IMR-90 (cell line): ENCODE data around the gene MRPL34. TPM values are rescaled to one million over a fixed set of nuclear protein-coding genes. Genes with fewer than 3 reads are reported as not detected.
A peak's percentile ranks its signal among the peaks of the same experiment; 100 is the strongest.

Experiments used
- ATAC-seq: fragments of 200-7000 bp; cut with Tn5 transposase; 2 replicates; pipeline ENCODE4 v1.9.1; 2020; ENCODE audit warnings: low read depth, mild to moderate bottlenecking, moderate library complexity
- BruUV-seq: library from RNA; stranded (reverse); fragments of 400-500 nt; replicated peaks from 2 replicates; lab custom pipeline; 2021; lab: Mats Ljungman, UMichigan
- CTCF ChIA-PET: fragments of 300-600 bp; formaldehyde crosslinking; extraction: SDS; loops from one replicate; lab custom pipeline; 2021; ENCODE audit warnings: antibody characterized with exemption; lab: Yijun Ruan, JAX
- POLR2A ChIA-PET: fragments of 300-600 bp; sonication (Branson Sonifier 250); formaldehyde crosslinking; loops from one replicate; lab custom pipeline; 2022; ENCODE audit warnings: antibody characterized with exemption; ENCODE audit not compliant: unreplicated experiment; lab: Charles Lee
- DNase-seq: peaks from one replicate; pipeline ENCODE4 v3.0.0; 2013
- H2AFZ ChIP-seq: replicated peaks from 2 replicates; pipeline ENCODE3; 2013; ENCODE audit warnings: low read length, mild to moderate bottlenecking; ENCODE audit not compliant: poor library complexity
- H2AK5ac ChIP-seq: 2 replicates; pipeline ENCODE4 v1.6.1; 2013; ENCODE audit warnings: low read depth, low read length, inconsistent platforms
- H2AK9ac ChIP-seq: replicated peaks from 2 replicates; pipeline ENCODE3; 2013; ENCODE audit warnings: mild to moderate bottlenecking, low read depth, low read length, moderate library complexity; ENCODE audit not compliant: poor library complexity
- H2BK120ac ChIP-seq: 2 replicates; pipeline ENCODE4 v1.6.1; 2013; ENCODE audit warnings: low read depth, low read length, inconsistent platforms
- H2BK15ac ChIP-seq: 3 replicates; pipeline ENCODE4 v1.6.1; 2013; ENCODE audit warnings: low read depth, low read length, inconsistent platforms
- H2BK20ac ChIP-seq: 2 replicates; pipeline ENCODE4 v1.6.1; 2013; ENCODE audit warnings: low read depth, mild to moderate bottlenecking, inconsistent platforms, low read length, moderate library complexity
- H2BK5ac ChIP-seq: 2 replicates; pipeline ENCODE4 v1.6.1; 2013; ENCODE audit warnings: mild to moderate bottlenecking, low read depth, low read length, inconsistent platforms; ENCODE audit not compliant: poor library complexity, severe bottlenecking
- H3K14ac ChIP-seq: replicated peaks from 2 replicates; pipeline ENCODE4 v1.6.1; 2013; ENCODE audit warnings: low read depth, low read length, inconsistent platforms
- H3K18ac ChIP-seq: 2 replicates; pipeline ENCODE4 v1.6.1; 2013; ENCODE audit warnings: low read depth, low read length, control low read depth
- H3K23ac ChIP-seq: 2 replicates; pipeline ENCODE4 v1.6.1; 2013; ENCODE audit warnings: low read depth, low read length, inconsistent platforms
- H3K27ac ChIP-seq: 2 replicates; pipeline ENCODE4 v1.5.1; 2013; ENCODE audit warnings: mild to moderate bottlenecking, control low read depth, low read length; ENCODE audit not compliant: insufficient read depth
- H3K27me3 ChIP-seq: 2 replicates; pipeline ENCODE4 v1.6.1; 2013; ENCODE audit warnings: low read length; ENCODE audit not compliant: control insufficient read depth, insufficient read depth
- H3K36me3 ChIP-seq: 2 replicates; pipeline ENCODE4 v1.6.1; 2013; ENCODE audit warnings: low read length, mixed read lengths; ENCODE audit not compliant: control insufficient read depth, insufficient read depth
- H3K4ac ChIP-seq: 2 replicates; pipeline ENCODE4 v1.6.1; 2013; ENCODE audit warnings: low read depth, low read length, inconsistent platforms
- H3K4me1 ChIP-seq: 2 replicates; pipeline ENCODE4 v1.6.1; 2013; ENCODE audit warnings: low read length, mixed read lengths; ENCODE audit not compliant: control insufficient read depth, insufficient read depth
- H3K4me2 ChIP-seq: 2 replicates; pipeline ENCODE4 v1.6.1; 2013; ENCODE audit warnings: low read depth, mild to moderate bottlenecking, control low read depth, low read length, moderate library complexity
- H3K4me3 ChIP-seq: 2 replicates; pipeline ENCODE4 v1.5.1; 2013; ENCODE audit warnings: low read depth, mild to moderate bottlenecking, control low read depth, low read length, moderate library complexity; ENCODE audit not compliant: insufficient read depth
- H3K56ac ChIP-seq: 2 replicates; pipeline ENCODE4 v1.6.1; 2013; ENCODE audit warnings: low read length, inconsistent platforms; ENCODE audit not compliant: insufficient read depth; ENCODE audit errors: extremely low read depth
- H3K79me1 ChIP-seq, 2 experiments: 2 replicates each; pipeline ENCODE4 v1.6.1; 2013; ENCODE audit warnings: low read length in 2 of 2, inconsistent platforms in 1 of 2, low read depth in 1 of 2
- H3K9ac ChIP-seq: 2 replicates; pipeline ENCODE4 v1.6.1; 2013; ENCODE audit warnings: low read depth, low read length, control low read depth
- H3K9me1 ChIP-seq: 2 replicates; pipeline ENCODE4 v1.6.1; 2013; ENCODE audit warnings: low read length, inconsistent platforms; ENCODE audit not compliant: insufficient read depth
- H3K9me3 ChIP-seq: 2 replicates; pipeline ENCODE4 v1.6.1; 2013; ENCODE audit warnings: low read length; ENCODE audit not compliant: control insufficient read depth, insufficient read depth
- H4K20me1 ChIP-seq: 2 replicates; pipeline ENCODE4 v1.6.1; 2013; ENCODE audit warnings: low read length, inconsistent platforms; ENCODE audit not compliant: insufficient read depth
- H4K5ac ChIP-seq: 2 replicates; pipeline ENCODE4 v1.6.1; 2013; ENCODE audit warnings: mild to moderate bottlenecking, low read depth, low read length, control low read depth
- H4K8ac ChIP-seq, 2 experiments: 2 replicates each; pipeline ENCODE4 v1.6.1; 2013; ENCODE audit warnings: low read depth in 2 of 2, low read length in 2 of 2, control low read depth in 1 of 2, inconsistent platforms in 1 of 2
- H4K91ac ChIP-seq: 2 replicates; pipeline ENCODE4 v1.6.1; 2013; ENCODE audit warnings: low read depth, low read length, inconsistent platforms; ENCODE audit not compliant: insufficient read depth
- CTCF ChIP-seq: conservative IDR thresholded peaks from 2 replicates; pipeline ENCODE4 v1.5.1; 2012; ENCODE audit warnings: mild to moderate bottlenecking, low read depth, low read length, improper control_type of control experiment
- ELK1 ChIP-seq: fragments of 150-350 bp; IDR thresholded peaks from 2 replicates; pipeline ENCODE4 v1.6.1; 2016; ENCODE audit warnings: low read depth, mild to moderate bottlenecking, low read length, moderate library complexity, borderline replicate concordance
- RCOR1 ChIP-seq: IDR thresholded peaks from 2 replicates; pipeline ENCODE4 v1.6.1; 2012; ENCODE audit warnings: mild to moderate bottlenecking, low read length, improper control_type of control experiment; ENCODE audit not compliant: insufficient replicate concordance
- SMC3 ChIP-seq: fragments of 150-350 bp; IDR thresholded peaks from 2 replicates; pipeline ENCODE4 v1.6.1; 2016; ENCODE audit warnings: low read depth, mild to moderate bottlenecking, antibody characterized with exemption, low read length, moderate library complexity
- WGBS, 2 experiments: methylation state at CpG; one replicate each; pipeline versions ENCODE4 v1.1.5 to v1.1.7; 2013; ENCODE audit warnings: missing lambda C conversion rate in 2 of 2; ENCODE audit not compliant: insufficient read length in 1 of 2; ENCODE audit errors: extremely low coverage in 2 of 2; 5-methylcytosine and 5-hydroxymethylcytosine counted together
- dilution Hi-C: fragments of 300-500 bp; cut with HindIII; formaldehyde crosslinking; loops from one replicate; pipeline ENCODE4 v1.14.3; 2018; ENCODE audit warnings: low sequenced_read_pairs; ENCODE audit not compliant: unreplicated experiment
- in situ Hi-C: fragments of 300-500 bp; cut with MboI; formaldehyde crosslinking; loops from 3 replicates; pipeline ENCODE4 v1.14.3; 2019; ENCODE audit warnings: low sequenced_read_pairs, inconsistent platforms, mixed read lengths
- intact Hi-C: fragments of 100-400 bp; cut with micrococcal nuclease; formaldehyde crosslinking; loops from 2 replicates; pipeline ENCODE4 v1.10.0; 2022
- polyA plus RNA-seq, 3 experiments: library from polyadenylated mRNA; depleted of rRNA; stranded (reverse); fragments of >200 nt; gene quantifications; 2 replicates each; pipeline ENCODE4 v1.2.3, GENCODE V29; 2012; ENCODE audit warnings: low replicate concordance in 1 of 3
- total RNA-seq: library from RNA; depleted of rRNA; stranded (reverse); fragments of >200 nt; gene quantifications from 2 replicates; pipeline ENCODE4 v1.2.3, GENCODE V29; 2012

Gene MRPL34
- total and polyA plus RNA-seq, 2 of the 4 experiments (the other 2 are of a cell fraction), result 7.3 to 37.0 TPM

- 89% methylated on average over 12 of the region's 27 CpGs; no CpG with 5 or more reads in 1 of the 2 experiments for WGBS, 2 experiments
- peaks cover 16% of the 10 kb centered on the region for H3K36me3 ChIP-seq
- ChIA-PET POLR2A (no interaction called here), CTCF (no interaction called here)
- H4K20me1 ChIP-seq, result peaks cover 7% of the 10 kb centered on the region; the same call in 1 of the 2 replicates
- no peak overlapping the region for H3K14ac ChIP-seq
- H3K18ac ChIP-seq, result no peak overlapping the region
- no peak overlapping the region for H4K5ac ChIP-seq
- no peak overlapping the region for H3K27ac ChIP-seq
- DNase-seq (no peak), ATAC-seq (no peak)
- no peak overlapping the region for H3K4me3 ChIP-seq
- no peak overlapping the region for H2BK15ac ChIP-seq
- no peaks in the 10 kb centered on the region for H3K27me3 ChIP-seq
- H3K4ac ChIP-seq, result no peak overlapping the region
- H3K4me2 ChIP-seq, result no peak overlapping the region
- H2BK120ac ChIP-seq, result no peak overlapping the region
- H3K56ac ChIP-seq, result no peak overlapping the region
- no peak for TF ChIP-seq RCOR1
- no peak for TF ChIP-seq SMC3
- no peak for TF ChIP-seq CTCF
- TF ChIP-seq ELK1, result no peak
- in situ Hi-C loops (no loop called here), dilution Hi-C loops (no loop called here), intact Hi-C loops (no loop called here)
- no peak overlapping the region for H3K23ac ChIP-seq
- no peaks in the 10 kb centered on the region for H3K9me3 ChIP-seq
- H2AK5ac ChIP-seq, result no peak overlapping the region
- no peak overlapping the region for H4K91ac ChIP-seq
- H3K9ac ChIP-seq, result no peak overlapping the region
- no peak overlapping the region for H2BK20ac ChIP-seq
- H3K4me1 ChIP-seq, result no peaks in the 10 kb centered on the region
- H2AFZ ChIP-seq, result no peak overlapping the region
- no peak overlapping the region for H4K8ac ChIP-seq
- no peak overlapping the region for H2BK5ac ChIP-seq
- H2AK9ac ChIP-seq, result peak overlapping the region; percentile 16
- H3K9me1 ChIP-seq, result no peaks in the 10 kb centered on the region
- H3K79me1 ChIP-seq, result peaks cover 0 to under 1% of the 10 kb centered on the region in 2 experiments; a peak in 1 of 4 replicates
- BruUV-seq, result no TSS peak
Measured at GRCh38 chr19:17327068-17327653, 21.5 kb downstream of the MRPL34 start.
